HCT116 (cell line): ENCODE measurements around the gene SLC25A21. TPM values are rescaled to one million over a fixed set of nuclear protein-coding genes. Genes with fewer than 3 reads are reported as not detected.

Experiments used
- ATAC-seq: fragments of 200-7000 bp; cut with Tn5 transposase; 2 replicates; pipeline ENCODE4 v1.9.1; 2020; ENCODE audit warnings: mild to moderate bottlenecking, moderate library complexity
- BruUV-seq: library from RNA; stranded (reverse); fragments of 400-500 nt; replicated peaks from 2 replicates; lab custom pipeline; 2021; lab: Mats Ljungman, UMichigan
- CTCF ChIA-PET: fragments of 300-600 bp; sonication (Branson Sonifier 250); formaldehyde crosslinking; loops from one replicate; lab custom pipeline; 2021; ENCODE audit warnings: antibody characterized with exemption; lab: Charles Lee
- POLR2A ChIA-PET: fragments of 300-600, 350-600 bp; sonication (Branson Sonifier 250); formaldehyde crosslinking; loops from one replicate; lab custom pipeline; 2021; ENCODE audit warnings: antibody characterized with exemption; lab: Charles Lee
- RAD21 ChIA-PET, 2 experiments: fragments of 300-600 bp; sonication (Branson Sonifier 250); formaldehyde crosslinking; loops; one replicate each; lab custom pipeline; 2023; ENCODE audit warnings: low total read pairs in 2 of 2; ENCODE audit not compliant: uncharacterized antibody in 2 of 2, unreplicated experiment in 2 of 2, low non-redundant PET in 1 of 2; lab: Charles Lee
- DNase-seq: peaks from one replicate; pipeline ENCODE4 v3.0.0-alpha.2; 2010; ENCODE audit warnings: low read depth, low spot score
- H2AFZ ChIP-seq: fragments of 200-600 bp; shearing (Covaris generic), sonication (generic); 2 replicates; pipeline ENCODE4 v1.6.1; 2017; ENCODE audit warnings: low read depth, mixed run types, mixed read lengths, antibody characterized with exemption, low read length; ENCODE audit not compliant: poor library complexity, severe bottlenecking
- H3K27ac ChIP-seq: 2 replicates; pipeline ENCODE4 v1.5.1; 2012; ENCODE audit warnings: low read depth, low read length
- H3K27me3 ChIP-seq: fragments of 200-600 bp; sonication (generic); 2 replicates; pipeline ENCODE4 v1.6.1; 2016; ENCODE audit warnings: mixed run types, low read length, mixed read lengths; ENCODE audit not compliant: insufficient read depth
- H3K36me3 ChIP-seq, 2 experiments: fragments of 200-500 bp in 1 of 2; fragments of 200-600 bp in 1 of 2; sonication (Bioruptor generic) in 1 of 2; sonication (generic) in 1 of 2; 2 replicates each; pipeline versions ENCODE4 v1.5.1 to v1.6.1; 2014 to 2016; ENCODE audit warnings: low read length in 2 of 2, inconsistent platforms in 1 of 2, mixed read lengths in 1 of 2, mixed run types in 1 of 2; ENCODE audit not compliant: insufficient read depth in 2 of 2, control insufficient read depth in 1 of 2
- H3K4me1 ChIP-seq, 2 experiments: fragments of 200-600 bp in 1 of 2; sonication (generic) in 1 of 2; 2 replicates each; pipeline versions ENCODE4 v1.5.1 to v1.6.1; 2012 to 2017; ENCODE audit warnings: low read length in 2 of 2, inconsistent platforms in 1 of 2, mild to moderate bottlenecking in 1 of 2, mixed read lengths in 1 of 2, mixed run types in 1 of 2, moderate library complexity in 1 of 2; ENCODE audit not compliant: insufficient read depth in 2 of 2, control insufficient read depth in 1 of 2
- H3K4me2 ChIP-seq: fragments of 200-600 bp; sonication (generic); 2 replicates; pipeline ENCODE4 v1.6.1; 2017; ENCODE audit warnings: mixed run types, low read length, mixed read lengths
- H3K4me3 ChIP-seq, 2 experiments: fragments of 200-600 bp in 1 of 2; sonication (generic) in 1 of 2; replicated peaks in 1 of 2; 2 replicates each; pipeline ENCODE4 v1.5.1; 2011 to 2016; ENCODE audit warnings: low read length in 2 of 2, control low read depth in 1 of 2, low read depth in 1 of 2, mild to moderate bottlenecking in 1 of 2, mixed read lengths in 1 of 2, mixed run types in 1 of 2
- H3K79me2 ChIP-seq: fragments of 200-600 bp; sonication (generic); 2 replicates; pipeline ENCODE4 v1.6.1; 2017; ENCODE audit warnings: mild to moderate bottlenecking, mixed run types, low read length, moderate library complexity, mixed read lengths; ENCODE audit not compliant: insufficient read depth
- H3K9ac ChIP-seq: fragments of 200-600 bp; sonication (generic); 2 replicates; pipeline ENCODE4 v1.6.1; 2016; ENCODE audit warnings: low read length, mixed read lengths
- H3K9me2 ChIP-seq: fragments of 200-600 bp; sonication (generic), shearing (Covaris generic); 2 replicates; pipeline ENCODE4 v1.6.1; 2017; ENCODE audit warnings: mixed run types, mild to moderate bottlenecking, moderate library complexity; ENCODE audit not compliant: insufficient read depth
- H3K9me3 ChIP-seq, 2 experiments: fragments of 200-500 bp in 1 of 2; fragments of 200-600 bp in 1 of 2; sonication (Bioruptor generic) in 1 of 2; sonication (generic) in 1 of 2; 2 replicates each; pipeline ENCODE4 v1.6.1; 2014 to 2017; ENCODE audit warnings: low read length in 2 of 2, mixed read lengths in 2 of 2, inconsistent platforms in 1 of 2, low read depth in 1 of 2, mild to moderate bottlenecking in 1 of 2, mixed run types in 1 of 2, moderate library complexity in 1 of 2; ENCODE audit not compliant: control insufficient read depth in 1 of 2, insufficient read depth in 1 of 2
- H4K20me1 ChIP-seq: fragments of 200-600 bp; sonication (generic), shearing (Covaris generic); 2 replicates; pipeline ENCODE4 v1.6.1; 2017; ENCODE audit warnings: mixed run types, mild to moderate bottlenecking, moderate library complexity; ENCODE audit not compliant: insufficient read depth
- CBX3 ChIP-seq: IDR thresholded peaks from 2 replicates; pipeline ENCODE4 v1.6.1; 2012; ENCODE audit warnings: low read depth
- ELF1 ChIP-seq: IDR thresholded peaks from 2 replicates; pipeline ENCODE4 v1.6.1; 2012; ENCODE audit warnings: low read depth, borderline replicate concordance
- EZH2phosphoT487 ChIP-seq: fragments of 200-600 bp; IDR thresholded peaks from 2 replicates; pipeline ENCODE4 v1.6.1; 2018; ENCODE audit warnings: antibody characterized with exemption, borderline replicate concordance
- JUND ChIP-seq: IDR thresholded peaks from 2 replicates; pipeline ENCODE4 v1.6.1; 2012
- SIN3A ChIP-seq: IDR thresholded peaks from 2 replicates; pipeline ENCODE4 v1.6.1; 2012; ENCODE audit warnings: low read depth
- SP1 ChIP-seq: IDR thresholded peaks from 2 replicates; pipeline ENCODE4 v1.6.1; 2012; ENCODE audit warnings: low read depth
- SRF ChIP-seq: IDR thresholded peaks from 2 replicates; pipeline ENCODE4 v1.6.1; 2012; ENCODE audit warnings: low read depth
- TCF7L2 ChIP-seq: IDR thresholded peaks from 2 replicates; pipeline ENCODE4 v1.7.0; 2011; ENCODE audit warnings: borderline replicate concordance, inconsistent platforms; ENCODE audit not compliant: insufficient read depth, insufficient read length; ENCODE audit errors: extremely low read depth
- YY1 ChIP-seq: IDR thresholded peaks from 2 replicates; pipeline ENCODE4 v1.6.1; 2011; ENCODE audit warnings: low read length, low read depth, moderate library complexity, mild to moderate bottlenecking; ENCODE audit not compliant: insufficient replicate concordance; ENCODE audit errors: extremely low read depth
- intact Hi-C: fragments of 100-400 bp; cut with micrococcal nuclease; formaldehyde crosslinking; loops from 2 replicates; pipeline ENCODE4 v1.10.0; 2022
- total RNA-seq: library from RNA; stranded (reverse); gene quantifications from one replicate; pipeline ENCODE4 v1.2.1, GENCODE V29; 2021; ENCODE audit not compliant: unreplicated experiment
- TF ChIP-seq, protein P1 (sequence below): IDR thresholded peaks from 2 replicates; pipeline ENCODE4 v1.6.1; 2012
- TF ChIP-seq, protein P2 (sequence below): IDR thresholded peaks from 2 replicates; pipeline ENCODE4 v1.6.1; 2012; ENCODE audit warnings: low read depth
- TF ChIP-seq, protein P3 (sequence below): IDR thresholded peaks from 2 replicates; pipeline ENCODE4 v1.6.1; 2011; ENCODE audit warnings: mild to moderate bottlenecking, low read length, moderate library complexity; ENCODE audit not compliant: insufficient replicate concordance; ENCODE audit errors: extremely low read depth

The SLC25A21 gene
- total RNA-seq, 1 experiment from 2014 or later, result 3.5 TPM

DNA sequence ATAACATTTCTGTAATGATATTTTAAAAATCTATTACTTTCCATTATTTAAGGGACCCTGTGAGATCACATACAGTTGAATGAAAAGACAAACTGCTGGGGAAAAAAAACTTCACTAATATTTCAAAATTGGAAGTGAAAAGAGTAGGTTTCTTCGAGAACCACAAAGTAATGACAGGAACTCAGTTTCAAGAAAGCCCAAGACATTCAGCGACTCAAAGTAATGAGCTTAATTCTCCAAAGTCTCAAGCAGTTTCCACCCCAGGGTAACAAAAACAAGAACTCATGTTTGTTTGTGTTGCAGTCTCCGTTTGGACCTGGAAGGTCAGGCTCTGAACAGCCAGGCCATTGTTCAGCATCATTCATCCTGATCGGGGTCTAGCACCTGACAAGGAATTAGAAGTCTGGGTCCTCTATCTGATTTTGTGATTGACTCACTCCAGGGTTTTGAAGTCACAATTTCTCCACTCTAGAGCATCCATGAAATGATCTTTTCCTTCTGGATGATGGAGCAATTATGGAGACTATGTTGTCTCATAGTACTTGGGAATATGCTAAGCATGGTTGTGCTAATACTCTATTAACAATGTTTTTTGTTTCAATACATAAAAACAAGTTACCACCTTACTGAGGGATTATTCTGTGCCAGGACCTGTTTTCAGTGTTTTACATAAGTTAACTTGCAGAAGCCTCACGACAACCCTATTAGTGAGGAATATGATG lies 126.9 kb downstream of the SLC25A21 start:
- intact Hi-C loops, result no loop called here
- ChIA-PET CTCF (no interaction called here), RAD21 (no interaction called here), POLR2A (no interaction called here)
- no peaks in the 10 kb centered on the region for H3K9me2 ChIP-seq
- no peaks in the 10 kb centered on the region for H3K9me3 ChIP-seq
- no peaks in the 10 kb centered on the region for H3K79me2 ChIP-seq
- no peaks in the 10 kb centered on the region for H3K27me3 ChIP-seq
- TF ChIP-seq JUND (no peak), SRF (no peak), CBX3 (no peak), TCF7L2 (no peak)
- TF ChIP-seq, protein P1, sequence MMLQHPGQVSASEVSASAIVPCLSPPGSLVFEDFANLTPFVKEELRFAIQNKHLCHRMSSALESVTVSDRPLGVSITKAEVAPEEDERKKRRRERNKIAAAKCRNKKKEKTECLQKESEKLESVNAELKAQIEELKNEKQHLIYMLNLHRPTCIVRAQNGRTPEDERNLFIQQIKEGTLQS, result no peak
- peaks cover 0 to 12% of the 10 kb centered on the region in 2 experiments; a peak in 2 of 4 replicates for H3K4me1 ChIP-seq
- H3K9ac ChIP-seq, result no peak overlapping the region
- H2AFZ ChIP-seq, result no peak overlapping the region
- no peaks in the 10 kb centered on the region for H4K20me1 ChIP-seq
- H3K4me2 ChIP-seq, result no peak overlapping the region
- ATAC-seq (no peak), DNase-seq (no peak)
- no peak overlapping the region for H3K4me3 ChIP-seq
- H3K36me3 ChIP-seq, result no peaks in the 10 kb centered on the region
- no peak overlapping the region for H3K27ac ChIP-seq
- no TSS peak for BruUV-seq

DNA sequence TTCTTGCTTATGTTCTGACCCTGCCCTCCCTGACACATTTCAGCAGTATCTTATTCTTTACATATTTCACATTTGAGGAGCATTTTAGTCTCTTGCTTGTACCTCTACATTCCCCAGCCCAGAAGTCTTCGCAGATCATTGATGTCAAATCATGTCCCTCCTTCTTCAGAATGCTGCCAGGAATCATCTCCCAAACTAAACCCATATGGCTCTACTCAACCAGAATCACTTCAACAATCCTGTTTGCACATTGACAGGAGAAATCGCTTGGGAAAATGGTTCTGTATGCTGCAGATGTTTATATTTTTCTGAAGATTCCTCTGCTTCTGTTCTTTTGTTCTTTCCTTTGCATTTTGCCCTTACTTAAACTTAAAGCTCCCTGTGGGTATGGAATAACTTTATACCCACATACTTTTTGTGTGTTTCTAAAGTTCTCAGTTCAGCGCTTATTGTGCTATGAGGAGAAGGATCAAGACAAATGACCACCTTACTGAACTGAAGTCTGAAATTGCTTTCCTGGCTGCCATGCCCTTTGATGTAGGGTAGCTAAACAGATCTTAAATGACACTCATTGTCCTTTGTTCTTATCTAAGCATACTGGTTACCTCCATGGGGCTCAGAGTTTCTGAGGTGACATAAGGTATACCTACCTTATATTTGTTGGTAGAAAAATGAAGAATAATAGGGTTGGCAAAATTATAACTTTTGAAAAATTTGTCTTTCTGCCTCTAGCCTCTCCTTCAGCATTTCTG lies 134.6 kb downstream of the SLC25A21 start:
- no peak overlapping the region for H3K4me3 ChIP-seq
- H4K20me1 ChIP-seq, result no peaks in the 10 kb centered on the region
- ATAC-seq (no peak), DNase-seq (no peak)
- no peaks in the 10 kb centered on the region for H3K27me3 ChIP-seq
- no TSS peak for BruUV-seq
- peaks cover 0 to 5% of the 10 kb centered on the region in 2 experiments; a peak in 1 of 4 replicates for H3K4me1 ChIP-seq
- no peak overlapping the region for H3K9ac ChIP-seq
- ChIA-PET CTCF (no interaction called here), RAD21 (no interaction called here), POLR2A (no interaction called here)
- no peaks in the 10 kb centered on the region for H3K9me2 ChIP-seq
- H2AFZ ChIP-seq, result no peak overlapping the region
- H3K36me3 ChIP-seq, result no peaks in the 10 kb centered on the region
- intact Hi-C loops, result no loop called here
- H3K9me3 ChIP-seq, result no peaks in the 10 kb centered on the region
- no peaks in the 10 kb centered on the region for H3K79me2 ChIP-seq
- no peak overlapping the region for H3K4me2 ChIP-seq
- no peak overlapping the region for H3K27ac ChIP-seq
- TF ChIP-seq SIN3A (no peak), TCF7L2 (no peak), ELF1 (no peak), YY1 (no peak), SP1 (no peak), EZH2phosphoT487 (no peak)
- TF ChIP-seq, protein P2, sequence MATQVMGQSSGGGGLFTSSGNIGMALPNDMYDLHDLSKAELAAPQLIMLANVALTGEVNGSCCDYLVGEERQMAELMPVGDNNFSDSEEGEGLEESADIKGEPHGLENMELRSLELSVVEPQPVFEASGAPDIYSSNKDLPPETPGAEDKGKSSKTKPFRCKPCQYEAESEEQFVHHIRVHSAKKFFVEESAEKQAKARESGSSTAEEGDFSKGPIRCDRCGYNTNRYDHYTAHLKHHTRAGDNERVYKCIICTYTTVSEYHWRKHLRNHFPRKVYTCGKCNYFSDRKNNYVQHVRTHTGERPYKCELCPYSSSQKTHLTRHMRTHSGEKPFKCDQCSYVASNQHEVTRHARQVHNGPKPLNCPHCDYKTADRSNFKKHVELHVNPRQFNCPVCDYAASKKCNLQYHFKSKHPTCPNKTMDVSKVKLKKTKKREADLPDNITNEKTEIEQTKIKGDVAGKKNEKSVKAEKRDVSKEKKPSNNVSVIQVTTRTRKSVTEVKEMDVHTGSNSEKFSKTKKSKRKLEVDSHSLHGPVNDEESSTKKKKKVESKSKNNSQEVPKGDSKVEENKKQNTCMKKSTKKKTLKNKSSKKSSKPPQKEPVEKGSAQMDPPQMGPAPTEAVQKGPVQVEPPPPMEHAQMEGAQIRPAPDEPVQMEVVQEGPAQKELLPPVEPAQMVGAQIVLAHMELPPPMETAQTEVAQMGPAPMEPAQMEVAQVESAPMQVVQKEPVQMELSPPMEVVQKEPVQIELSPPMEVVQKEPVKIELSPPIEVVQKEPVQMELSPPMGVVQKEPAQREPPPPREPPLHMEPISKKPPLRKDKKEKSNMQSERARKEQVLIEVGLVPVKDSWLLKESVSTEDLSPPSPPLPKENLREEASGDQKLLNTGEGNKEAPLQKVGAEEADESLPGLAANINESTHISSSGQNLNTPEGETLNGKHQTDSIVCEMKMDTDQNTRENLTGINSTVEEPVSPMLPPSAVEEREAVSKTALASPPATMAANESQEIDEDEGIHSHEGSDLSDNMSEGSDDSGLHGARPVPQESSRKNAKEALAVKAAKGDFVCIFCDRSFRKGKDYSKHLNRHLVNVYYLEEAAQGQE, result no peak
- TF ChIP-seq, protein P3, sequence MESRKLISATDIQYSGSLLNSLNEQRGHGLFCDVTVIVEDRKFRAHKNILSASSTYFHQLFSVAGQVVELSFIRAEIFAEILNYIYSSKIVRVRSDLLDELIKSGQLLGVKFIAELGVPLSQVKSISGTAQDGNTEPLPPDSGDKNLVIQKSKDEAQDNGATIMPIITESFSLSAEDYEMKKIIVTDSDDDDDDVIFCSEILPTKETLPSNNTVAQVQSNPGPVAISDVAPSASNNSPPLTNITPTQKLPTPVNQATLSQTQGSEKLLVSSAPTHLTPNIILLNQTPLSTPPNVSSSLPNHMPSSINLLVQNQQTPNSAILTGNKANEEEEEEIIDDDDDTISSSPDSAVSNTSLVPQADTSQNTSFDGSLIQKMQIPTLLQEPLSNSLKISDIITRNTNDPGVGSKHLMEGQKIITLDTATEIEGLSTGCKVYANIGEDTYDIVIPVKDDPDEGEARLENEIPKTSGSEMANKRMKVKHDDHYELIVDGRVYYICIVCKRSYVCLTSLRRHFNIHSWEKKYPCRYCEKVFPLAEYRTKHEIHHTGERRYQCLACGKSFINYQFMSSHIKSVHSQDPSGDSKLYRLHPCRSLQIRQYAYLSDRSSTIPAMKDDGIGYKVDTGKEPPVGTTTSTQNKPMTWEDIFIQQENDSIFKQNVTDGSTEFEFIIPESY, result no peak
